K562 (cell line): ENCODE results near the gene DUSP16. TPM values are rescaled to one million over a fixed set of nuclear protein-coding genes. Genes with fewer than 3 reads are reported as not detected.

Source experiments
- ATAC-seq: fragments of 200-7000 bp; cut with Tn5 transposase; 3 replicates; pipeline ENCODE4 v1.9.1; 2020; ENCODE audit warnings: moderate library complexity
- BruUV-seq: library from RNA; stranded (reverse); fragments of 400-500 nt; replicated peaks from 2 replicates; lab custom pipeline; 2021; lab: Mats Ljungman, UMichigan
- CTCF ChIA-PET: fragments of 300-600 bp; formaldehyde crosslinking; extraction: SDS; loops from one replicate; lab custom pipeline; 2021; ENCODE audit warnings: low intra/inter-chr PET ratio; lab: Yijun Ruan, JAX
- POLR2A ChIA-PET: fragments of 300-600, 350-650 bp; sonication (Branson Sonifier 250); formaldehyde crosslinking; extraction: SDS; loops from one replicate; lab custom pipeline; 2021; ENCODE audit warnings: antibody characterized with exemption, inconsistent platforms; lab: Yijun Ruan, JAX
- DNase-seq, 4 experiments: peaks; one replicate each; pipeline versions ENCODE4 v3.0.0 to v3.0.0-alpha.2; 2011 to 2018; ENCODE audit warnings: low spot score in 3 of 4, mixed read lengths in 3 of 4; ENCODE audit errors: extremely low read depth in 1 of 4
- FAIRE-seq: peaks from 2 replicates; lab custom pipeline; 2011; peaks lifted over from hg19 to GRCh38; lab: Jason Lieb, UNC
- H2AFZ ChIP-seq: 2 replicates; pipeline ENCODE4 v1.6.0; 2011; ENCODE audit warnings: low read depth, low read length, control low read depth, inconsistent platforms
- H3K27ac ChIP-seq: fragments of 200-600 bp; 3 replicates; pipeline ENCODE4 v1.8.0; 2011; ENCODE audit warnings: low read depth, mild to moderate bottlenecking, control low read depth, inconsistent platforms, low read length, moderate library complexity, mixed read lengths; ENCODE audit errors: extremely low read depth
- H3K27me3 ChIP-seq, 2 experiments: fragments of 300-600 bp in 1 of 2; 2 replicates in 1 of 2; 3 replicates in 1 of 2; pipeline versions ENCODE4 v1.6.0 to v1.8.0; 2011; ENCODE audit warnings: inconsistent platforms in 2 of 2, low read length in 2 of 2, mild to moderate bottlenecking in 1 of 2, mixed read lengths in 1 of 2, moderate library complexity in 1 of 2; ENCODE audit not compliant: control insufficient read depth in 2 of 2, insufficient read depth in 2 of 2
- H3K36me3 ChIP-seq: fragments of 300-600 bp; 3 replicates; pipeline ENCODE4 v1.8.0; 2011; ENCODE audit warnings: mild to moderate bottlenecking, low read length, inconsistent platforms; ENCODE audit not compliant: control insufficient read depth, insufficient read depth
- H3K4me1 ChIP-seq, 2 experiments: fragments of 200-600 bp in 1 of 2; replicated peaks in 1 of 2; 2 replicates in 1 of 2; 3 replicates in 1 of 2; pipeline versions ENCODE4 v1.5.1 to v1.8.0; 2011; ENCODE audit warnings: inconsistent platforms in 2 of 2, low read length in 2 of 2, mild to moderate bottlenecking in 1 of 2, mixed read lengths in 1 of 2, moderate library complexity in 1 of 2; ENCODE audit not compliant: control insufficient read depth in 2 of 2, insufficient read depth in 2 of 2
- H3K4me2 ChIP-seq: 2 replicates; pipeline ENCODE4 v1.6.1; 2011; ENCODE audit warnings: low read length, control low read depth, inconsistent platforms, mixed read lengths; ENCODE audit not compliant: insufficient read depth
- H3K4me3 ChIP-seq: fragments of 200-600 bp; sonication (generic), shearing (Covaris generic); 2 replicates; pipeline ENCODE4 v1.5.1; 2016; ENCODE audit warnings: control low read depth, inconsistent platforms
- H3K79me2 ChIP-seq: fragments of 200-600 bp; 3 replicates; pipeline ENCODE4 v1.8.0; 2011; ENCODE audit warnings: low read length, inconsistent platforms; ENCODE audit not compliant: control insufficient read depth, insufficient read depth
- H3K9ac ChIP-seq, 2 experiments: 2 replicates each; pipeline versions ENCODE4 v1.6.0 to v1.6.1; 2011; ENCODE audit warnings: low read depth in 2 of 2, low read length in 2 of 2, control low read depth in 1 of 2, inconsistent platforms in 1 of 2, mild to moderate bottlenecking in 1 of 2, mixed read lengths in 1 of 2; ENCODE audit not compliant: insufficient read depth in 1 of 2
- H3K9me1 ChIP-seq: one replicate; pipeline ENCODE4 v1.6.0; 2011; ENCODE audit warnings: inconsistent platforms, mild to moderate bottlenecking, low read length, moderate library complexity; ENCODE audit not compliant: control insufficient read depth, insufficient read depth
- H3K9me3 ChIP-seq: replicated peaks from 2 replicates; pipeline ENCODE4 v1.5.1; 2011; ENCODE audit warnings: low read depth, low read length, inconsistent platforms; ENCODE audit not compliant: control insufficient read depth, insufficient read depth
- H4K20me1 ChIP-seq: replicated peaks from 2 replicates; pipeline ENCODE4 v1.6.1; 2011; ENCODE audit warnings: low read length, inconsistent platforms, mixed read lengths; ENCODE audit not compliant: control insufficient read depth, insufficient read depth
- ATF1 ChIP-seq, 2 experiments: fragments of 450-650 bp in 1 of 2; IDR thresholded peaks; 2 replicates each; pipeline ENCODE4 v1.6.1; 2016; ENCODE audit warnings: missing compliant biosample characterization in 1 of 2, missing genetic modification characterization in 1 of 2
- CBX3 ChIP-seq, 2 experiments: IDR thresholded peaks; 1 replicate in 1 of 2; 2 replicates in 1 of 2; pipeline ENCODE4 v1.6.1; 2012; ENCODE audit warnings: inconsistent platforms in 2 of 2, low read length in 2 of 2, borderline replicate concordance in 1 of 2, control low read depth in 1 of 2
- CREBBP ChIP-seq: IDR thresholded peaks from one replicate; pipeline ENCODE4 v1.6.1; 2012; ENCODE audit warnings: low read depth, mild to moderate bottlenecking, control low read depth, inconsistent platforms, low read length
- DPF2 ChIP-seq: fragments of 450-650 bp; IDR thresholded peaks from 2 replicates; pipeline ENCODE4 v1.6.1; 2016
- EP300 ChIP-seq: IDR thresholded peaks from 2 replicates; pipeline ENCODE4 v1.6.1; 2012; ENCODE audit warnings: low read length, improper control_type of control experiment
- ESRRA ChIP-seq: fragments of 450-650 bp; IDR thresholded peaks from 2 replicates; pipeline ENCODE4 v1.6.1; 2014; ENCODE audit warnings: low read depth, mild to moderate bottlenecking, moderate library complexity, borderline replicate concordance
- HNRNPLL ChIP-seq: fragments of 200-400 bp; formaldehyde crosslinking; IDR thresholded peaks from 2 replicates; pipeline ENCODE4 v1.6.1; 2017; ENCODE audit warnings: low read length, low read depth, mild to moderate bottlenecking; ENCODE audit not compliant: poor library complexity, severe bottlenecking
- KLF1 ChIP-seq: fragments of 450-650 bp; IDR thresholded peaks from 2 replicates; pipeline ENCODE4 v1.6.1; 2016; ENCODE audit warnings: missing genetic modification characterization, missing compliant biosample characterization
- LCOR ChIP-seq: sonication (generic); formaldehyde crosslinking; IDR thresholded peaks from 2 replicates; pipeline ENCODE4 v1.8.0; 2022; ENCODE audit warnings: mild to moderate bottlenecking, missing genetic modification reagents
- NCOA4 ChIP-seq: fragments of 450-650 bp; IDR thresholded peaks from 2 replicates; pipeline ENCODE4 v1.6.1; 2018; ENCODE audit warnings: mild to moderate bottlenecking; ENCODE audit not compliant: partially characterized antibody
- NR2C1 ChIP-seq, 2 experiments: fragments of 450-650 bp; IDR thresholded peaks; 2 replicates each; pipeline ENCODE4 v1.6.1; 2017; ENCODE audit warnings: mild to moderate bottlenecking in 2 of 2, antibody characterized with exemption in 1 of 2, inconsistent platforms in 1 of 2, missing compliant biosample characterization in 1 of 2, missing genetic modification characterization in 1 of 2
- PTRF ChIP-seq: fragments of 450-650 bp; IDR thresholded peaks from 2 replicates; pipeline ENCODE4 v1.6.1; 2016; ENCODE audit warnings: mild to moderate bottlenecking, missing genetic modification characterization, missing compliant biosample characterization
- SAFB2 ChIP-seq: fragments of 200-400 bp; formaldehyde crosslinking; IDR thresholded peaks from 2 replicates; pipeline ENCODE4 v1.6.1; 2018; ENCODE audit warnings: borderline replicate concordance, low read length, low read depth, moderate library complexity; ENCODE audit not compliant: severe bottlenecking
- SMAD4 ChIP-seq: fragments of 250-450 bp; sonication (Bioruptor Pico); conservative IDR thresholded peaks from 2 replicates; pipeline ENCODE4 v1.8.0; 2021; ENCODE audit warnings: inconsistent platforms, mild to moderate bottlenecking, moderate library complexity
- U2AF1 ChIP-seq: fragments of 200-400 bp; formaldehyde crosslinking; optimal IDR thresholded peaks from 2 replicates; pipeline ENCODE3; 2017; ENCODE audit warnings: mild to moderate bottlenecking, low read depth, low read length, moderate library complexity
- WHSC1 ChIP-seq: IDR thresholded peaks from one replicate; pipeline ENCODE4 v1.6.1; 2012; ENCODE audit warnings: low read length, control low read depth, inconsistent platforms
- ZFP1 ChIP-seq: fragments of 450-650 bp; formaldehyde crosslinking; IDR thresholded peaks from 2 replicates; pipeline ENCODE4 v1.4.0; 2020; ENCODE audit warnings: mild to moderate bottlenecking, mixed read lengths
- ZNF584 ChIP-seq: fragments of 200-800 bp; sonication (Bioruptor generic); IDR thresholded peaks from 2 replicates; pipeline ENCODE4 v1.6.1; 2016; ENCODE audit warnings: low read depth, mild to moderate bottlenecking, missing genetic modification characterization, missing compliant biosample characterization
- WGBS: fragments of 100-300 bp; shearing (Covaris generic); methylation state at CpG from one replicate; pipeline ENCODE4 v1.1.6; 2016; ENCODE audit warnings: low coverage, mixed read lengths; ENCODE audit not compliant: insufficient coverage; ENCODE audit errors: missing lambda C conversion rate; 5-methylcytosine and 5-hydroxymethylcytosine counted together
- in situ Hi-C: fragments of 300-500 bp; cut with MboI; formaldehyde crosslinking; loops from 4 replicates; pipeline ENCODE4 v1.15.0; 2018; ENCODE audit warnings: inconsistent platforms, mixed read lengths
- intact Hi-C: fragments of 100-400 bp; cut with micrococcal nuclease; formaldehyde crosslinking; loops from 2 replicates; pipeline ENCODE4 v1.14.2; 2022
- polyA plus RNA-seq, 8 experiments: library from polyadenylated mRNA; depleted of rRNA in 4 of 8; stranded (reverse) in 5 of 8; unstranded in 3 of 8; fragments of >200 nt; fragmentation: Nextera tagmentation in 2 of 8; fragmentation: Illumina TruSeq in 1 of 8; extraction: Ambion mirVana in 2 of 8; extraction: Trizol in 1 of 8; gene quantifications; 2 replicates each; pipeline versions ENCODE4 v1.2.1 to v1.2.3, GENCODE V29; 2011 to 2014; ENCODE audit warnings: inconsistent platforms in 1 of 8, missing spikeins in 1 of 8
- total RNA-seq, 7 experiments: library from RNA; depleted of rRNA in 6 of 7; stranded (reverse); fragments of >200 nt in 6 of 7; fragmentation: Illumina TruSeq in 2 of 7; extraction: Trizol in 2 of 7; gene quantifications; 2 replicates each; pipeline versions ENCODE4 v1.2.1 to v1.2.3, GENCODE V29; 2011 to 2021; ENCODE audit warnings: low replicate concordance in 1 of 7
- TF ChIP-seq, protein P1 (sequence below): fragments of 250-450 bp; sonication (Bioruptor Pico); IDR thresholded peaks from 2 replicates; pipeline ENCODE4 v1.8.0; 2022; ENCODE audit warnings: inconsistent platforms
- TF ChIP-seq, protein P2 (sequence below), 2 experiments: fragments of 450-650 bp; IDR thresholded peaks; 2 replicates each; pipeline ENCODE4 v1.6.1; 2016

DUSP16 gene
- total and polyA plus RNA-seq, 9 of the 15 experiments (the other 6 are each of a cell fraction or from before 2014, with no cell fraction given), result 0.70 to 12.3 (median 5.7) TPM

DNA sequence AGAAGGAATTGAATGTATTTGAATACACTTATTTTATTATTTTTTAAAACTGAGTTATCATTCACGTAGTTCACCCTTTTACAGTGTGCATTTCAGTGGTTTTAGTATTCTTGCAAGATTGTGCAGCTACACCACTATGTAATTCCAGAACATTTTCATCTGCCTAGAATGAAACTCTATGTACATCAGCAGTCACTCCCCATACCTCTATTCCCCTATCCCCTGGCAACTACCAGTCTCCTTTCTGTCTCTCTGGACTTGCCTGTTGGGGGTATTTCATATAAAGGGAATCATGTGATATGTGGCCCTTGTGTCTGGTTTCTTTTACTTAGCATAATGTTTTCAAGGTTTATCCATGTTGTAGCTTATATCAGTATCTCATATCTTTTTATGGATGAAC, 109.0 kb downstream of the DUSP16 start (continued):
- TF ChIP-seq HNRNPLL (no peak), ZFP1 (CRISPR knock-in tag) (no peak), LCOR (no peak), NCOA4 (no peak), ATF1 (CRISPR knock-in tag; IDR thresholded peaks at IDR 0.05) (no peak), ATF1 (tag; IDR thresholded peaks at IDR 0.05) (no peak)

DNA sequence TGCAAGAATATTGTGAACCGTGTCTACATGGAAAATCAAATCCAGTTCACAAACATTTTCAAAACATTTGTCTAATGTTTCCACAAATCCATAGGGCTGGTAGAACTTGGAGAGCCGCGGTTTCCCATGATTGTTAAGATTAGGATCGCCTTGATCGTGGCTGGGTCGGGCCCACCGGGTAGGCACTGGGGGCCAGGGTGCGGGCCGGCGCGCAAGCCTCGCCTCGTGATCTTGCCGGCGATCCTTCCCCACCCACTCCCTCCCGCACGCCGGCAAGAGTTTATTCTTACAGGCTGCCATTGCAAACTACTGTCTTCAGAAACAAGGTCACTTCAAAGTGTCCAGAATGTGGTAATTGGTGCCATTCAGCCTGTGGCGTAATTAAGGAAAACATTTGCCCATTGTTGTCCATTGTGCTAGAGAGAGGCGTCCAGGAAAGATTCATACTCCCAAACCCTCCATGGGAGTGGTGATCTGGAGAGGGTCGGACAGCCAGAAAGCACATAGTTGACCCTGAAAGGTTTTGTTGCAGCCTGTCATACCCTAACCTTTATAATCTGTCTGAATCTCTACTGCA, 110.2 kb downstream of the DUSP16 start:
- in situ Hi-C loops (no loop called here), intact Hi-C loops (no loop called here)
- Histone ChIP-seq H3K4me1 (peaks cover 0 to 4% of the 10 kb centered on the region in 2 experiments; a peak in 1 of 5 replicates), H3K79me2 (no peaks in the 10 kb centered on the region), H3K4me2 (no peak overlapping the region), H3K9me3 (no peaks in the 10 kb centered on the region), H3K27me3 (no peaks in the 10 kb centered on the region), H3K4me3 (no peak overlapping the region), H3K9me1 (no peaks in the 10 kb centered on the region), H2AFZ (no peak overlapping the region), H3K9ac (no peak overlapping the region), H3K27ac (no peak overlapping the region), H3K36me3 (no peaks in the 10 kb centered on the region), H4K20me1 (0 out of 2 replicates have a peak, but pooled peaks cover under 1% of the 10 kb centered on the region)
- BruUV-seq, result no TSS peak
- CTCF ChIA-PET, result no interaction called here
- 81% methylated on average over 16 of the region's 21 CpGs for WGBS
- DNase-seq (no peak), FAIRE-seq (no peak), ATAC-seq (no peak)
- POLR2A ChIA-PET, result no interaction called here
- TF ChIP-seq PTRF (no peak), U2AF1 (no peak), SAFB2 (no peak), ESRRA (no peak), ZNF584 (CRISPR knock-in tag) (no peak), CBX3 (IDR thresholded peaks at IDR 0.05; ENCODE audit: borderline replicate concordance in 1 of 2, low read length in 2 of 2) (no peak), NR2C1 (IDR thresholded peaks at IDR 0.05) (no peak), NR2C1 (tag; IDR thresholded peaks at IDR 0.05) (no peak), KLF1 (tag) (no peak), SMAD4 (CRISPR knock-in tag) (no peak), DPF2 (no peak), WHSC1 (no peak), EP300 (no peak), CREBBP (no peak)
- TF ChIP-seq, protein P1, sequence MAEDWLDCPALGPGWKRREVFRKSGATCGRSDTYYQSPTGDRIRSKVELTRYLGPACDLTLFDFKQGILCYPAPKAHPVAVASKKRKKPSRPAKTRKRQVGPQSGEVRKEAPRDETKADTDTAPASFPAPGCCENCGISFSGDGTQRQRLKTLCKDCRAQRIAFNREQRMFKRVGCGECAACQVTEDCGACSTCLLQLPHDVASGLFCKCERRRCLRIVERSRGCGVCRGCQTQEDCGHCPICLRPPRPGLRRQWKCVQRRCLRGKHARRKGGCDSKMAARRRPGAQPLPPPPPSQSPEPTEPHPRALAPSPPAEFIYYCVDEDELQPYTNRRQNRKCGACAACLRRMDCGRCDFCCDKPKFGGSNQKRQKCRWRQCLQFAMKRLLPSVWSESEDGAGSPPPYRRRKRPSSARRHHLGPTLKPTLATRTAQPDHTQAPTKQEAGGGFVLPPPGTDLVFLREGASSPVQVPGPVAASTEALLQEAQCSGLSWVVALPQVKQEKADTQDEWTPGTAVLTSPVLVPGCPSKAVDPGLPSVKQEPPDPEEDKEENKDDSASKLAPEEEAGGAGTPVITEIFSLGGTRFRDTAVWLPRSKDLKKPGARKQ, result no peak
- TF ChIP-seq, protein P2, sequence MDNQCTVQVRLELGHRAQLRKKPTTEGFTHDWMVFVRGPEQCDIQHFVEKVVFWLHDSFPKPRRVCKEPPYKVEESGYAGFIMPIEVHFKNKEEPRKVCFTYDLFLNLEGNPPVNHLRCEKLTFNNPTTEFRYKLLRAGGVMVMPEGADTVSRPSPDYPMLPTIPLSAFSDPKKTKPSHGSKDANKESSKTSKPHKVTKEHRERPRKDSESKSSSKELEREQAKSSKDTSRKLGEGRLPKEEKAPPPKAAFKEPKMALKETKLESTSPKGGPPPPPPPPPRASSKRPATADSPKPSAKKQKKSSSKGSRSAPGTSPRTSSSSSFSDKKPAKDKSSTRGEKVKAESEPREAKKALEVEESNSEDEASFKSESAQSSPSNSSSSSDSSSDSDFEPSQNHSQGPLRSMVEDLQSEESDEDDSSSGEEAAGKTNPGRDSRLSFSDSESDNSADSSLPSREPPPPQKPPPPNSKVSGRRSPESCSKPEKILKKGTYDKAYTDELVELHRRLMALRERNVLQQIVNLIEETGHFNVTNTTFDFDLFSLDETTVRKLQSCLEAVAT (IDR thresholded peaks at IDR 0.05), result no peak
